Measurements from ENCODE around the gene FADS2. TPM values are rescaled to one million over a fixed set of nuclear protein-coding genes. Genes with fewer than 3 reads are reported as not detected.

Gene FADS2
- total RNA-seq, 1 donor from 2014 or later, result 39.6 TPM

- DNase-seq, result no peak
Measured at GRCh38 chr11:61847914-61848581, 19.9 kb downstream of the FADS2 start.

GRCh38 chr11:61848631-61849030 lies 20.5 kb downstream of the FADS2 start:
- no peak for DNase-seq

DNA sequence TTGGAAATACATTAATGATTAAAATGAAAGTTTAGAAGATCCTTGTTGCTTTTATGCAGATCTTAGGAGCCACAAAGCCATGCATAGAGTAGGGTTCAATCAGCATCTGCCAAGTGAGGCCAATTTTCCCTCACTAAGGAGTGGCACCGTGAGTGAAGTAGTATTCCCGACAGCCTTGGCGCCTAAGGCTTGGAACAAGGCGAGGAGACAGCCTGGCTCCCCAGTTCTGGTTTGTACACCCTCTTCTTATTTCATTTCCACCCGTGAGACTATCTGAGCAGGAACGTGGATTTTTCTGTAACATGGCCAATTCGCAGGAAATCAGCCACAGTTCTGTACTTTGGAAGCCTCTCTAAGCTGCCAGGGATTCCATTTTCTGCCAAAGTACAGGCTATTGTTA lies 22.6 kb downstream of the FADS2 start:
- DNase-seq, result no peak

DNA sequence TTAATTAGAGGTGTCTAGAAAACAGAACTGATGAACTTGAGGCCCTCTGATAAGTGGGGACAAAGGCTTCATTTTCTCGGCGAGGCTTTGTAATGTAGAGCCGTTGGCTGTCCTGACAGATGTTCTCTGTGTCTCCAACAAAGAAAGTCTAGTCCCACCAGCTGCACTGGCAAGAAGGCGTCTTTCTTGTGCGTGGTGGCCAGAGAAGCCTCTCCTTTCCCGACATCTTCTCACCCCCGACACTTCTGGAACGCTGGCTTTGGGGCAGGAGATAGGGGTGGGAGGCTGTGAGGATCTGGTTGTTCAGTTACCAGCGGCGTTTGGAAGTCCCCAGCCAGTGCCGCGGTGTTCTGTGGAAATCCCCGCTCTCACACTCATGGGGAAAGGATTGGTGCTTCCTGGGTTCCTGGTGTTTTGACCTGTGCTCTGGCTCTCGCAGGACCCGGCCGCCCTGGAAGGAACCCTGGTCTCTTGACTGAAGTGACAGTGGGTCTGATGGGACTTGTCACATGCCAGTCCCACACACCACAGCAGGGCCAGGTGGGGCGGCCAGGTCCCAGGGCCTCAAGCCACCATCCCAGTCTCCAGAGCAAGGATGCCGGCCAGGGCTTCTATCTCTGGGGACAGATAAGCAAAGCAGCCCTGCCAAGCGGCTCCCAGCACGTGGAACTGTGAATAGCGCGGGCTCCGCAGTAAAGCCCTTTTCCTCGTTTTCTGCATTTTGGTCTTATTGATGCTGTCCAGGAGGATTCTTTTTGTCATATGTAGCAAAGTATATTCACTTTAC lies 23.2 kb downstream of the FADS2 start:
- DNase-seq, result no peak

DNA sequence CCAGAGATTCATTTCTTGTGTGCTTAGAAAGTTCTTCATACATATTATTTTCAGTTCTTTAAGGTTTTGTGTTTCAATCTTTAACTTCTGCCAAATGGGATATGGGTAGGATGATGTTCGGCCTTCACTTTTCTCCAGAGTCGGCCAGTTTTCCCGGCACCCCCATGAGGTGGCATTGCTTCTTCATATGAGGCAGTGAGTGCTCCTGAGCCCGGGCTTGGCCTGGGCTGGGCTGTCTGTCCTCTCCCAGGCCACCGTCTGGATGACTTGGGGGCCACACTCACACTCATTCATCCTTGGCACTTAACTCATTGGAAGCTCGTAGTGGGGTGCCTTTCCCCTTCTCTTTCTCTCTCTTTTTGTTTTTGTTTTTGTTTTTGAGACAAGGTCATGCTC lies 23.8 kb downstream of the FADS2 start:
- DNase-seq, result no peak

GRCh38 chr11:61853698-61854169 lies 25.6 kb downstream of the FADS2 start:
- DNase-seq, result no peak

DNA sequence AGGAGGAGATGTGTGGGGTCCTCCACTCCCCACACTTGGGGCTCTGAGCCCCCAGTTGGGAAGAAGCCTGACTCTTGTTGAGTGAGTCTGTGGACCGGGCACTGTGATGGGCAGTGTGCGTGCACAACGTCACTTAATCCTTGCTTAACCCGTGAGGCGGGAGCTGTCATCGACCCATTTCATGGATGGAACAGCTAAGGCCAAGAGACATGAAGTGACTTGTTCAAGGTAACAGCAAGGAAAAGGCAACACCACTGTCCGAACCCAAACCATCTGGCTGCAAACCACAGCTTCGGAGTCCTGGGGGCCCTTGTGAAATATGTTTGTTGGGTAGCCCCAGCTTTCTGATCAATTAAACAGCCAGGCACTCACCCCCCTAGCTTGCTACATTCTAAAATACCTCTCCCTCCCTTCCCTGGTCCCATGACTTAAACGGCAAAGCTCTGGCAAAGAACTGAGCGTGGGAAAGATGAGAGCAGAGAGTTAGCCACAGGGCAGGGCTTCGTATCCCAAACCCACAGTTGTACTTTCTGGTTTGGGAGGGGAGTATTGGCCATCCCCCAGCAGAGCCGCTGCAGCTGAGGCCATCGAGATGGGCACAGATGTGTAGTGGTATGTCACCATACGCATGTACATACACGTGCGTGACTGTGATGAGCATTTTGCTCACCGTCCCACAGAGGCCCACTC lies 26.3 kb downstream of the FADS2 start:
- DNase-seq, result no peak

DNA sequence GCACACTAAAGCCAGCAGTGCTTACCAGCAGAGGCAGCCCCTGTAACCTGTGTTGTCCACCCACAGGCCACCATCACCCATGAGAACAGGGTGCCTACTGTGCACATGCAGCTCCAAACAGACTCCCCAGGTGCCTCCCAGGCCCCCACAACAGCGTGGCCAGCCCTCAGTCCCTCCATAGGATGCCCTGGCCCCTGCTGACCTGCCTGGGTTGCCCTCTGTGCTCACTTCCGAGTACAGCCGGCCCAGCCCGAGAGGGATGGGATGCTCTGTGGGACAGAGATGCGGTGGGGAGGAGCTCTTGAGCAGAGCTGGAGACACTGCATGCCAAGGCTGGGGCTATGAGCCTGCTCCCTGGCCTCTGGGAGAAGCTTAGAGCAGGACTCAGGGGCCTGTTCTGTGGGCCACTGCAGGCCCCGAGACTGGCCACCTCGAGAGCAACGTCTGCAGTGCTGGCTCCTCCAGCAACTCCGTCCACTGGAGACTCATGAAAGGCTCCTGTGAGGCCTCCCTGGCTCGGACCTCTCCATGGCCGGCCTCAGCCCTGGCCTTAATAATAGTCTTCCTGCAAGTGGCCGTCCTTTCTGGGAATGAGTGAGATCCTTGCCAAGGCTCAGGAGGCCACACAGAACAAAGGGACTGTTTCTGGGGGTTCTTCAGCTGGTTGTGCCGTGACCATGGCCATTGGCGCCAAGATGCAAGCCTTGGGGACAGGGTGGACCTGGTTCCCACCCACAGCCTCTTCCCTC lies 27.0 kb downstream of the FADS2 start:
- no peak for DNase-seq

- DNase-seq, result no peak
Measured at GRCh38 chr11:61855939-61856680, 28.0 kb downstream of the FADS2 start.

GRCh38 chr11:61860054-61860903 lies 32.2 kb downstream of the FADS2 start:
- no peak for DNase-seq

DNA sequence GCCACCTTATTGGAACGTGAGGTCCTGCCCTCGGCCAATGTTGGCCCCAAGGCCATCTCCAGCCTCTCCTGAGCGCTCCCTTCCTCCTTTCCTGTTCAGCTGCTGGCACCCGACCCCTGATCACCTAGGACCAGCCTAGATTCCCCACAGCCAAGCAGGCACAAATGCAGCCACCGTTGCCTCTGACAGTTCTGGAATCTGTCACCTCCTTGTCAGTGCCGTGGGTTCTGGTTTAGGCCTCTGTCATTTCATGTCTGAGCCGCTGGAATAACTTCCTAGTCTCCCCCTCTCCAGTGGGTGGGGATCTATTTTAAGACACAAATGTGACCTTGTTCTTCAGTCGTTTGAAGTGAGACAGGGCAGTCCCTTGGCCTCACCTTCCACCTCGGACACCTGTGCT lies 33.5 kb downstream of the FADS2 start:
- DNase-seq, result no peak

- no peak for DNase-seq
Measured at GRCh38 chr11:61862714-61863547, 34.8 kb downstream of the FADS2 start.

DNA sequence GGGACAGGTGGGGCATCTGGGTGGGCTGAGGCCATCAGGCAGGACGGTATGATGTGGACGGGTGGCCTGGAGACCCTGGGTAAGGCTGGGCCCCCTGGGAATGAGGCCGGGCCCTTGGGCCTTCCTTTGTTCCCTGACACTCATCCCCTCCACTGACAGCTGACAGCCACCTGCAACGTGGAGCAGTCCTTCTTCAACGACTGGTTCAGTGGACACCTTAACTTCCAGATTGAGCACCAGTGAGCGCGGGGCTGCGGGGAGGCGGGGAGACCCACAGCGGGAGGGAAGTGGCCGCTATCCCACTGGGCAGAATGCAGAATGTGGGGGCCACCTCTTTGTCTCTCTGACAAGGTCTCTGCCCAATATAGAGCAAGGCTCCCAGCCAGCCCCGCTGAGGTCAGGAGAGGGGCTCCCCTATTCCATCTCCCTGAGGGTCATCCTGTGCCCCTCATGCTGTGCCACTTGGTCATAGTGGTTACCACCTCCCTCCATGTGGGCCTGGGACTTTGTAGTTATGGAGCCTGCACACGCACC lies 35.5 kb downstream of the FADS2 start:
- no peak for DNase-seq

DNA sequence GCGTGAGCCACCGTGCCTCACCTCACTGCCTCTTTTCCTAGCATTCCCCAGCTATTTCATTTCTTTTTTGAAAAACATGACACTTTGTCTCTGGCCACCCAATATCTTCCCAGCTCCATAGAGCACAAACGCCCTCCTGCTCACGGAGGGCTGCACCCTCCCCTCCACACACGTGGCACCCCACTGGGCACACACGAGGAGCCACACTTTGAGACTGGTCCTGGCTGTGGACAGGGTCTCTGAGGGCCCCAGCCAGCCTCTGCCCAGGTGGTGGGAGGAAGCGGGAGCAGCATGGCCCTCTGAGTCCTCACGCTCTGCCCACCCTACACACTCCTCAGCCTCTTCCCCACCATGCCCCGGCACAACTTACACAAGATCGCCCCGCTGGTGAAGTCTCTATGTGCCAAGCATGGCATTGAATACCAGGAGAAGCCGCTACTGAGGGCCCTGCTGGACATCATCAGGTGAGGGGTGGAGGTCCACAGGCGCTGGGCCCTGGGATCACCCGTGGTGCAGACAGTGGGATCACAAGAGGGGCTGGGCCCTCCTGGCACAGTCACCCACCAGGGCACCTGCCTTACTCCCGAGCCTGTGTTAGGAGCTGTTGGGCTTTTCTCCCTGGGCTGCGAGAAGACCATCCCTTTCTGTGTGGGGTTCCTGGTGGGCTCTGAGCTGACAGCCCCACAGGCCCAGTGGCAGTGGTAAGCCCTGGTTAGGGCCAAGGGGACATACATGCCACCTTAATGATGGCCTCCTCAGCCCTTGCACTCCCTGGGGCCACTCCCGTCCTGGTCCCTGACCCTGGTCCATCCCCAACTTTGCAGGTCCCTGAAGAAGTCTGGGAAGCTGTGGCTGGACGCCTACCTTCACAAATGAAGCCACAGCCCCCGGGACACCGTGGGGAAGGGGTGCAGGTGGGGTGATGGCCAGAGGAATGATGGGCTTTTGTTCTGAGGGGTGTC lies 37.0 kb downstream of the FADS2 start:
- no peak for DNase-seq

DNA sequence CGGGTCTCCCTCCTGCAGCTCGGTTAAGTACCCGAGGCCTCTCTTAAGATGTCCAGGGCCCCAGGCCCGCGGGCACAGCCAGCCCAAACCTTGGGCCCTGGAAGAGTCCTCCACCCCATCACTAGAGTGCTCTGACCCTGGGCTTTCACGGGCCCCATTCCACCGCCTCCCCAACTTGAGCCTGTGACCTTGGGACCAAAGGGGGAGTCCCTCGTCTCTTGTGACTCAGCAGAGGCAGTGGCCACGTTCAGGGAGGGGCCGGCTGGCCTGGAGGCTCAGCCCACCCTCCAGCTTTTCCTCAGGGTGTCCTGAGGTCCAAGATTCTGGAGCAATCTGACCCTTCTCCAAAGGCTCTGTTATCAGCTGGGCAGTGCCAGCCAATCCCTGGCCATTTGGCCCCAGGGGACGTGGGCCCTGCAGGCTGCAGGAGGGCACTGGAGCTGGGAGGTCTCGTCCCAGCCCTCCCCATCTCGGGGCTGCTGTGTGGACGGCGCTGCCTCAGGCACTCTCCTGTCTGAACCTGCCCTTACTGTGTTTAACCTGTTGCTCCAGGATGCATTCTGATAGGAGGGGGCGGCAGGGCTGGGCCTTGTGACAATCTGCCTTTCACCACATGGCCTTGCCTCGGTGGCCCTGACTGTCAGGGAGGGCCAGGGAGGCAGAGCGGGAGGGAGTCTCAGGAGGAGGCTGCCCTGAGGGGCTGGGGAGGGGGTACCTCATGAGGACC lies 38.3 kb downstream of the FADS2 start:
- no peak for DNase-seq

DNA sequence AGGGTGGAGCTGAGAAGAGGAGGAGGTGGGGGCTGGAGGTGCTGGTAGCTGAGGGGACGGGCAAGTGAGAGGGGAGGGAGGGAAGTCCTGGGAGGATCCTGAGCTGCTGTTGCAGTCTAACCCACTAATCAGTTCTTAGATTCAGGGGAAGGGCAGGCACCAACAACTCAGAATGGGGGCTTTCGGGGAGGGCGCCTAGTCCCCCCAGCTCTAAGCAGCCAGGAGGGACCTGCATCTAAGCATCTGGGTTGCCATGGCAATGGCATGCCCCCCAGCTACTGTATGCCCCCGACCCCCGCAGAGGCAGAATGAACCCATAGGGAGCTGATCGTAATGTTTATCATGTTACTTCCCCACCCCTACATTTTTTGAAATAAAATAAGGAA lies 38.9 kb downstream of the FADS2 start:
- no peak for DNase-seq

DNA sequence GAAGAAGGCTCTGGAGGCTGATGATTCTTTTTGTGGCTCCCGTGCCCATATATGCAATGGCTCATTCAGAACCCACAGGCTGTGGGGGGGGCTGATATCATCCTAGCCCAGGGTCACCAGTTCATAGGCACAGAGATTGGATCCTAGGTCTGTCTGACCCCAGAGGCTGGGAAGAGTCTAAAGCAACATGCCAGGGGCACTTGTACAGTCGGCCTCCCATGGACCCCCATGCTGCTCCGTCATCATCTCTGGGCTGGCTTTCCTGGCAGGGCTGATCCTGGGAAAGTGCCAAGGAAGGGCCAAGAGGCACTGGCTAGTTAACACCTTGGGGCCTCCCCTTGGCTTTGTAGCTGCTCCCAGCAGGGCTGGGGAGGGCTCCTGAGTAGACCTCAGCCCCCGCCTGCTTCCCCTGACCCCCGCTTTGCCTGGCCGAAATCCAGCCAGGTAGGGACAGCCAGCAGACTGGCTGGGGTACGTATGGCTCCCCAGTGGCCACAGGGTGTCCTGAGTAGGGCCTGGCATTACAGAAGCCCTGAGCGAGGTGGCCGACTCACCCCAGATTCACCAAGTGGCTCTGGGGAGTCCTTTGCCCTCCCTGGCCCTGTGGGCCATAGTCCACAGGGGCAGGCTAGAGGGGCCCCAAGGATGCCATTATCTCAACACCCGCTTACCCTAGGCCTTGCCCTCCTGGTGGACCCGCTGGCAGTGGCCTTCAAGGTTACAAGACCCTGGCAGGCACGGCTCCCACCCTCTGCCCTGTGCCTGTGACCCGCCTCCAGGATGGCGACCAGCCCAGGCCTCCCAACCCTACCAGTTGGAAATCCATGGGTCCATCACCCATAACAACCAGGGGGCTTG lies 40.7 kb downstream of the FADS2 start:
- no peak for DNase-seq
